GM12873 (cell line): Measurements from ENCODE around the gene S1PR3.

Source experiments
- CTCF ChIP-seq: IDR thresholded peaks from 2 replicates; pipeline ENCODE4 v1.5.1; 2012; ENCODE audit warnings: low read depth, mild to moderate bottlenecking, moderate library complexity, low read length, control low read depth; ENCODE audit not compliant: insufficient read depth; ENCODE audit errors: missing control alignments

The S1PR3 gene

DNA sequence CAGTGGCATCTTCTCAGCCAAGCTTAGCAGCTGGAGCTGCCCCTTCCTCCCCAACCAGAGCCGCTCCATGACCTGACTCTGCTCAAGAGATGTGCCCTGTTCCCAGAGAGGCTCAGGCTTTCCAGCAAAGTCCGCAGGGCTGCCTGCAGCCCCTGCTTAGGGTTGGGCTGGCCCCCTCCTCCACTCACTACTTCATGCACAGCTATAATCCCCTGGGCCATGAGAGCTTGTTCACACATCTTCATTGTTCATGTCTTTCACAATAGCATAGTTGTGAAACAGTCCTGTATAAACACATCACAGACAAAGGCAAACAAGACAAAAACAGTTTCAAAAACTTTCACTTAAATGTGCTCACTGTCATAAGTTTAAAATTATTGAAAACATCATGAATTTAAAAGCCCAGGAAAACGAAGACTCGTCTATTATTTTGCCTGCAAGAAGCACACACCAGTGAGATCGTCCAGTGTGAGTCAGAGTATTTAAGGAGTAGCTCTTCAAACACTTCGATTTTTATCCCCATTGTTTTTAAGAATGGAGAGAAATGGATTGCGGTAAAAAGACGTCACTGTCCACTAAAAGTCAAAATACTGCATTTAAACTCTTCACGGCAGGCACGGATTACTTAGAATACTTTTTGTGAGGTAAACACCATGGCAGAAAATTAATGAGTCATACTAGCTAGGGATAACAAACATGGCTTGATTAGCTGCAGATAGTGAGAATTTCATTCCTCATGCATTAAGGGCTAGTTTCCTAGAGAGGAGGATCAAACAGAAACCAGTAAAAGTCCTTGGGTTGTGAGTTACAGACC, 40.7 kb upstream of the S1PR3 start:
- no peak for TF ChIP-seq CTCF

GRCh38 chr9:88951155-88951542, 40.1 kb upstream of the S1PR3 start:
- no peak for TF ChIP-seq CTCF

- TF ChIP-seq CTCF = no peak
These were observed 39.1 kb upstream of the S1PR3 start for GRCh38 chr9:88952086-88952615.

DNA sequence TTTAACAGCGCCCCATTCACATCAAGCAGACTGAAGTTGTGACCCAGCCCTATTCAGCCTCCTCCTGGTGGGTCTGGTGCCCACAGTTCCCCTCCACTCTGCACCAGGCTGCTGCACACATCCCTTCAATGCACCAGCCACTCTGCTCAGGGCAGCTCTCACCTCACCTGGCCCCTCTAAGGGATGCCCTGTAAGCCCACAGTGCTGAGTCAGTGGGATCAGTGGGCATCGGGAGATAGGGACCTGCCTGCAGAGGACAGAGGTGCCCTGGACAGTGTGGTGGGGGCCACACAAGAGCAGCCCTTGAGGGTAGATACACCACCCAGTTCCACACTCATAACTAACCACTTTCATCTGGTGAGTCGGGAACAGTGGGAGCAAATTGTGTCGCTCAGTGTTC, 38.3 kb upstream of the S1PR3 start:
- TF ChIP-seq CTCF = no peak

- no peak for TF ChIP-seq CTCF
These were observed 37.8 kb upstream of the S1PR3 start for GRCh38 chr9:88953381-88954029.

- no peak for TF ChIP-seq CTCF
These were observed 37.2 kb upstream of the S1PR3 start for GRCh38 chr9:88954066-88954465.

DNA sequence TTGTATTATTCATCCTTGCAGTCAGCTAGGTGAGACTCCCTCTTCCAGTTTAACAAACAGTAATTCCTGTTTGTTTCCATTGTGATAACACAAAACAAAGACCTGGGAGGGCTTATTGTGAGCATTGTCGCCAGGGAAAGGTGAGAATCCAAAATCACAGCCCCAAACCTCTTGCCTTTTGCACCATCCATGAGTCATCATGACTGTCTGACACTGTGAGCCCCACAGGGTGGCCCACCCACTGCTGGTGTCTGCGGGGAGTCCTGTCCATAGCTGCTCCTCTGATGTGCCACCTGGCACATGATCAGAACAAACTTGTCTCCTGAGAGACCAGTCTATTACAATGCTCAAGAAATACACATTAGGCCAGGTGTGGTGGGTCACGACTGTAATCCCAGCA, 33.7 kb upstream of the S1PR3 start:
- TF ChIP-seq CTCF = no peak
